Astrocyte (in vitro differentiated cells and primary cell): Measurements from ENCODE around the gene KRTAP4-6.

Experiments used
- CTCF ChIP-seq: IDR thresholded peaks from 2 replicates; pipeline ENCODE4 v1.5.1; 2011; ENCODE audit warnings: low read depth, mild to moderate bottlenecking, inconsistent platforms, low read length, moderate library complexity; ENCODE audit not compliant: insufficient read depth
- EZH2 ChIP-seq: IDR thresholded peaks from 2 replicates; pipeline ENCODE4 v1.6.1; 2012; ENCODE audit warnings: mild to moderate bottlenecking, low read length, inconsistent platforms; ENCODE audit not compliant: insufficient read depth

GRCh38 chr17:41116297-41116696 lies 24.0 kb downstream of the KRTAP4-6 start:
- TF ChIP-seq CTCF (no peak), EZH2 (no peak)
